Stimulated activated CD4-positive, alpha-beta T cell treated with anti-CD3 and anti-CD28 coated beads, Interleukin-4, amount 100 ng/mL, for 24 hours (primary cell): Measurements from ENCODE around the gene LAMA2.

Experiments
- DNase-seq: peaks from one replicate; pipeline ENCODE4 v3.0.0-alpha.2; 2020

Gene LAMA2

GRCh38 chr6:129331450-129332138 is 448.7 kb downstream of the LAMA2 start:
- no peak for DNase-seq

- no peak for DNase-seq
Observed at GRCh38 chr6:129335792-129336191, 452.9 kb downstream of the LAMA2 start.

DNA sequence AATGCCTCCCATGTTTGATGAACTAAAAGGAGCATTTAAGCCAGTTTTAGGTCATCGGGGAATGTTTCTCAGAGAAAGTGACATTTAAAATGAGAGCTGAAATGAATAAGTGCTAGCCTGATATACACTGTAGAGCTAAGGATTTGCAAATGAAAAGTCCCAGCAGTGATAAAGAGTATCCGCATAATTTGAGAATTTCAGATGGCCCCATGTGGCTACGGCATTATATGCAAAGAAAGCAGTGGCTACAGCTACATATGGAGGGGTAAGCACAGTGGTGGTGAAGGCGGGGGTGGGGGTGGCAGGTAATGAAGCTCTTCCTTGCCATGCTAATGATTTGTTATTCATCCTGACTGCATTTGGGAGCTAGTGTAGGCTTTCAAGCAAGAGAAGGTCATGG is 455.7 kb downstream of the LAMA2 start:
- DNase-seq = no peak

DNA sequence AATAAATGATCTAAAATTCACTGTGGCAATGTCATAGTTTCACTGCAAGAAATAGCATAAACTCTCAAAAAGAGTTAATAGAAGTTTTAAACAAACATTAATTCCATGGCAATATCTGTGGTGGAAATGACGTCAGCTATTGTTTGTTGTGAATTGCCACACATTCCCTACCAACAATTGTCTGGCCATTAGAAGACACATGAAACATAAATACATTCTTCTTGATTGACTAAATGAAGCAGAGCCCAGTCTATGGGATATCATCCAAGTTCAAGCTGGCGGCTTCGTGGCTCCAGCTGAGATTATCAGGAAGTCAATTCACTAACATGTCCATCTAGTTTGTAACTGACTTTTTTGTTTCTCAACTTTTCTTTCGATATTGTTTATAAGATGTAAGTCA is 458.0 kb downstream of the LAMA2 start:
- no peak for DNase-seq

DNA sequence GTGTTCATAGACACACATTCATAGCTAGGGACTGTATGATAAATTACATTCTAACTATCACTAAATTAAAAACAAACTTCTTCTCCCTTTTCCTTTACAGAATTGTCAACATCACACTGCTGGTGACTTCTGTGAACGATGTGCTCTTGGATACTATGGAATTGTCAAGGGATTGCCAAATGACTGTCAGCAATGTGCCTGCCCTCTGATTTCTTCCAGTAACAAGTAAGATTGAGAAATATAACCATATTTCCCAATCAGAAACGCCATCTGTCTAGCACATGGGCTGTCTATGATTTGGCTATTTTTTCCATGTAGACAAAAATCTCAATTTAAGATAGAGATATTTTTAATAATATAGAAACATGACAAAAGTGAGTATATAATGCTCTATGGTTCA is 459.3 kb downstream of the LAMA2 start:
- no peak for DNase-seq

DNA sequence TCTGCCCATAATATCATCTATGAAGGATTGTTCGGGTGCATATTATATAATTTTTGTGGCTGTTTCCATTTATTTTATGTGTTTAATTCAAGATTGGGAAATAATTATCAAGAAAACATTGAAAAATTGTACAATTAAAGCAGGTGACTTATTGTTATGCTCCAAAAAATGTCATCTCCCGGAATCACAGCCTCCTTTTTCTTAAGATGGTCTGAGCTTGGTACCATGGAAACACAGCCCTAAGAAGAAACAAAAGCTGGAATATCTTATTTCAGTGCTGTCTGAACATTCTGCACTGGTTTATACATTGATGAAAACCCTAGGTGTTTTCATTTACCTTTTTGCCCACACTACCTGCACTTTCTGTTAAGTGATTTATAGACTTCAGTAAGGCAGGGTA is 459.9 kb downstream of the LAMA2 start:
- no peak for DNase-seq

GRCh38 chr6:129344379-129344778 is 461.4 kb downstream of the LAMA2 start:
- DNase-seq = no peak

- no peak for DNase-seq
Observed at GRCh38 chr6:129345890-129346289, 463.0 kb downstream of the LAMA2 start.

DNA sequence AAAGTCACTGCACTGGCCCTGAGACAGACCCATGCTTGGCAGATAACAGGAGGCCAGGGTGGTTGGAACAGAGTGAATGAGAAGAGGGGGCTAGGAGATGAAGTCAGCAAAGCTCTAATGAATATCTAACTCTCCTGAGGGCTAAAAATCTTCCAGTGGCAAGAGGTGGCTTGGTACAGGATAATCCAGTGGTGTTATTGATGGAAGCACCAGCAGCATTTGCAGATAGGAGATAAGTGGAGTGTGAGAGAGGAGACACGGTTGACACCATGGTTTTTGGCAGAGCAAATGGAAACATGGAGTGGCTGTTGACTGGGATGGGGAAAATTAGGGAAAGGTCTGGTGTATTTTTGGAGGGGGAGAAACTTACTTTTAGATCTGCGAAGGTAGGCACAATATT is 464.0 kb downstream of the LAMA2 start:
- DNase-seq = no peak

DNA sequence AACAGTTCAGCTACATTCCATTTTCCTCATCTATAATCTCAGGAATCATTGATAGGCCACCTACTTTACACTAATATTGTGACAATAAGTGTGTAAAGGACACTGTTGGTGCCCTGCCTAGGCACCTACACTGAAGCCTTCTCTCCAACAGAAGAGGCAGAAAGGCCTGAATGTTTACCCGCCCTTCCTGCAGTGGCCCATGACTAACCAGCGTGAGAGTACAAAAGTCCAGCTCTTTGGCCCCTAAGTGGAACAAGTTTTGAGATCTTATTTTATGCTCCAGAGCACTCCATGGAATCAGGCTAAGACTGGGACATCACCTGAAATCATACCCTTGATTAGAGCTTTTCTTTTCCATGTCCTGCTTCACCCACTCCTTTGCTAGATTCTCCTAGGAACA is 467.3 kb downstream of the LAMA2 start:
- DNase-seq = no peak

DNA sequence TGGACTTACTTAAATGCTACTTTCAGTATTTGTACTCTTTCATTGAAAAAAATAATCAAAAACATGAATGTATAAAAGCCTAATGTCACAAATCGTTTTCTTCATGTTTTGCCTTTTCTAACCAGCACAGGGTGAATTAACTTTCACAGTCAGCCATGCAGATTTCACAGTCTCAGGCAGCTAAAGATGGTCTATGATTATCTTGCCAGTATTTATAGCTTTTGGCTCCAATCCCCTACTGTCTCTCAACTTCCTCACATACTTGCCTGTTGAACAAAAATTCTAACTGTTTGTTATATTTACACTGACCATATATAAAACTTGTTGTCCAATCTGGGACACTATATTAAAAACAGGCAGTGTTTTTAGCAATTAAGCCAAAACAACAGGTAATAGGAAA is 468.9 kb downstream of the LAMA2 start:
- DNase-seq = no peak

- no peak for DNase-seq
Observed at GRCh38 chr6:129353067-129353466, 470.1 kb downstream of the LAMA2 start.

- DNase-seq = no peak
Observed at GRCh38 chr6:129356129-129356528, 473.2 kb downstream of the LAMA2 start.

GRCh38 chr6:129359811-129360681 is 477.1 kb downstream of the LAMA2 start:
- DNase-seq = no peak

DNA sequence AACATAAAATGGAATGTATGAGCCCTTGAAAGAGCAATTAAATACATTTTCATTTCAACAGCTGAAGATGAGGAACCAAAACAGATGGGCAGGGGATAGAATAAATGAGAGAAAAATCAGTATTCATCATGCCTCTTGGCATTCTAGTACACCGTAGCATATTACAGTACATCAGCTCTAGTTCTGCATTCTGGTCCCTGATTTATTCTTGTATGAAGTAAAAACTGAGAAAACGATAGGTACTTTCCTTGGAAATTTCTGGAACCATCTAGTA is 477.7 kb downstream of the LAMA2 start:
- no peak for DNase-seq

DNA sequence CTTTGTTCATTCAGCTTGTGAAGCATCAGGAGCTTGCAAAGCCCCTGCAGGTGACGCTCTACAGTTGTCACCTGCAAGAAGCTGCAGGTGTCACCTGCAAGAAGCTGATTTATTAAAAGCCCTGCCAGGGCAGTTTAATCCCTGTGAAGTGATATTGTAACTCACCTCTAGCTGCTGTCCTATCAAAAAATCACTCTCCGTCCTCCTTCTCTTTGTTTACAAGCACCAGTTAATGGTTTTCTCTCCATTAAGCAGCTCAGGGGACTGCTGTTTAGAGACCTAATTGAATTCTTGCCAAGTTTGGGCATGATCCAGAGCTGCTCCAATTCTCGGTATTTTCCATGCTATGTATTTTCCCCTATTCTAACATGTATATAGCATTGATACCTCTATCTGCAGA is 481.1 kb downstream of the LAMA2 start:
- DNase-seq = no peak

DNA sequence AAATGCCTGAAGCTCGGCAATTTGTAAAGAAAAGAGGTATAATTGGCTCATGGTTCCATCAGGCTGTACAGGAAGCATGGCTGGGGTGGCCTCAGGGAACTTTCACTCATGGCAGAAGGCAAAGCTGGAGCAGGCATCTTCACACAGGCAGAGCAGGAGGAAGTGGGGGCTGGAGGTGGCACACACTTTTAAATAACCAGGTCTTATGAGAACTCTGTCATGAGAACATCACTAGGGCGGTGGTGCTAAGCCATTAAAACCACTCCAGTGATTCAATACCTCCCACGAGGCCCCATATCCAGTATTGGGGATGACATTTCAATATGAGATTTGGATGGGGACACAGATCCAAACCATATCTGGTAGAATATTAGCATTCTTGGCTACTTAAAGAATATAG is 481.8 kb downstream of the LAMA2 start:
- no peak for DNase-seq

DNA sequence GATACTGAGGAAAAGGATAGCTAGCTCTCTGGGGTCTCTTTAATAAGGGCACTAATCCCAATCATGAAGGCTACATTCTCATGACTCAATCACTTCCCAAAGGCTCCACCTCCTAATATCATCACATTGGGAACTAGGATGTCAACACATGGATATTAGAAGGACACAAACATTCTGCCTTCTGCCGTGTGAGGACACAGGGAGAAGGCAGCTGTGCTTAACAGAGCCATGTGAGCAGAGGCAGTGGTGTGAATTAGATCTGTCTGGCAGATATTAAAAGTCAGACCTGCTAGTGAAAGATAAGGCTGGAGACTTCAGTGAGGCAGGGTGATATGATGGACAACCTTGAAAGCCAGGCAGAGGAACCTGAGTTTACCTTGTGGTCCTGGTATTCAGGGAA is 485.1 kb downstream of the LAMA2 start:
- DNase-seq = no peak

DNA sequence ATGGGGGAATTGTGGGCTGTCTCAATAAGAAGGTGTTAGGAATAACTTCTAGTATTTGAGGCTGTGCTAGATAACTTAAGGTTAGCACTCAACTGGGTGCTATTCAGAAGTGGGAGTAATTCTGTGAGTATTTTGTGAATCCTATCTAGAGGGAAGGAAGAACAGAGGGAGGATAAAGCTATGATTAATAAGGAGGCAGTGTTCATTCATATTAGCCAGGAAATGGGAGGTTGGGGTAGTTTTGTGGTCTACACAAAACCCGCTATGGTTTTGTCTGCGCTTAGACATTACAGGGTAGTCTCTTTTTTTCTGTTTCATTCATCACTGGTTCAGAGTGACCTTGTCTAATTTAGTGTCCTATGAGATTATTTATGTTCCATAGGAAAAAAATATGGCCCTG is 486.0 kb downstream of the LAMA2 start:
- DNase-seq = no peak

DNA sequence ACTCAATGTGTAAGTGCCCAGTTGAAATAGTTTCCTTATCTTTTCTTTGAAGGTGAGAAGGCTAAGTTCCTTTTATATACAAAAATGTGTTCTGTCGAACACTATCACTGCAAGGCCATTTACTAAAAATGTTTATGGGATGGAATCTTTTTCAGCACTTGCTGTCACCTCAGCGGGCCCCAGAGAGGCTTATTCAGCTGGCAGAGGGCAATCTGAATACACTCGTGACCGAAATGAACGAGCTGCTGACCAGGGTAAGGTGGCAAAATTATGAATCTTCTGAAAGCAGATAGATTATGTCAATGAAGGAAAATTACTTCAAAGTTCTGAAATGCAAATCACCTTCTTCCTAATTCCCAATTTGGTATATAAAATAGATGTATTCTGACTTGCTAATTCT is 486.8 kb downstream of the LAMA2 start:
- DNase-seq = no peak

GRCh38 chr6:129370268-129370916 is 487.5 kb downstream of the LAMA2 start:
- peak; percentile 58 for DNase-seq

DNA sequence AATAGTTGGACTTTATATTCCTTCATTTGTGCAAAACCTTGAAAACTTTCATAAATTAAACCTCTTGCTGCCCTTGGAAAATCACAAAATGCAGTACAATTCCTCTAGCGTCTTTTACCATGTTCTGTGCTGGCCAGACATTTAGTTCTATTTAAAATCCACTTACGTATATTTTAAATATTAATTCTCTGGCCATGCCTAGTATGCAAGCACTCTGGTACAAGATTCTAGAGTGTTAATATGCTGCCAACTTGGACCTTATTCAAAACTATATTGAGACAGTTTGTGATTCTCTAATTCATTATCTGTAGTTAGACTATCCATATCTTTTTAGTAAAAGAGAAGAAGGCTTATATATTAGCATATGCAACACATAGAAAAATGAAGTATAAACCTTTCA is 498.9 kb downstream of the LAMA2 start:
- DNase-seq = no peak

- no peak for DNase-seq
Observed at GRCh38 chr6:129382916-129383315, 500.0 kb downstream of the LAMA2 start.

- no peak for DNase-seq
Observed at GRCh38 chr6:129385117-129385516, 502.2 kb downstream of the LAMA2 start.
